HG03135 (cell line): ENCODE data around the gene PACSIN1.

Source experiments
- ATAC-seq: cut with Tn5 transposase; IDR thresholded peaks from one replicate; pipeline ENCODE4 v1.9.1; 2021; ENCODE audit warnings: mild to moderate bottlenecking, moderate library complexity; ENCODE audit not compliant: unreplicated experiment

PACSIN1 gene

GRCh38 chr6:34465531-34466241, at the start of gene PACSIN1:
PACSIN1 (plus strand) TSS chr6:34466076; CDS start chr6:34526306, 60,230 bp downstream.
- ATAC-seq = no peak

DNA sequence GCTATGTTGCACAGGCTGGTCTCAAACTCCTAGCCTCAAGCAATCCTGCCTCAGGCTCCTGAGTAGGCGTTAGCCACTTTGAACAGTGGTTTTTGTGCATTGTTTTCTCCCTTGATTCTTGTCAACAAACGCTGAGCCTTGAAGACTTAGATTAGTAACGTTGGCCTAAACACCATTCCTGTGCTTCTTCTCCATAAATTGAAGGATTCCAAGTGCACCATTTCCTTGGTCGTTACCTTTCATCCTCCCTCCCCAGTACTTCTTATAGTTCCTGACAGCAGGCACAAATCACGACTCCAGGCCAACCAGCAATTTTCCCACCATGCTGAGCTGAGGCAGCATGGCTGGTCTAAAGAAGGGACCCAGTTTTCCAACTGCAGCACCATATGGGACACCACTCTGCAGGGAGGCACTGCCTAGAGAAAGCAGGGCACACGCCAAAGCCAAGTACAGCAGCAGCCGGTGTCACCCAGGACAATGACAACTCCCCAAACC, 49.0 kb upstream of the PACSIN1 start:
- no peak for ATAC-seq

DNA sequence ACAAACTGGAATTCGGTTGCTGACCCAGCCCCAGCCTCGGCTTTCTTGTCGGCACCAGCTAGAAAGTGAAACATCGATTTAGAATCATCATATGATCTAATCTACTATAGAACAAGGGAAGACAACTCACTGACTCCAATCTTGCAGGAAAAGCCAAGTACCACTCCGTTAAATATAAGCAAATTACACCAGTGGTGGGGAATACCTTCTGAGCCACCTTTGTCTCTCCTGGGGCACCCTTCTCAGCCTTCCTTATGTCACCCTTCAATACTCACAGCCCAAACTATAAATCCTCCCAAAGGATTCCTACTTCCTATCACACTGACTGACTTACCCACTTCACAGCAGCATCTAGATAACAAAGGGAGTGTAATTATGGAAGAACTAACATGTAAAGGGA, 47.5 kb upstream of the PACSIN1 start:
- ATAC-seq = no peak

GRCh38 chr6:34423254-34423653, 42.6 kb upstream of the PACSIN1 start:
- ATAC-seq = no peak

- ATAC-seq = no peak
Measured at GRCh38 chr6:34424200-34425131, 41.4 kb upstream of the PACSIN1 start.

GRCh38 chr6:34425132-34425497, 40.8 kb upstream of the PACSIN1 start:
- ATAC-seq = no peak

DNA sequence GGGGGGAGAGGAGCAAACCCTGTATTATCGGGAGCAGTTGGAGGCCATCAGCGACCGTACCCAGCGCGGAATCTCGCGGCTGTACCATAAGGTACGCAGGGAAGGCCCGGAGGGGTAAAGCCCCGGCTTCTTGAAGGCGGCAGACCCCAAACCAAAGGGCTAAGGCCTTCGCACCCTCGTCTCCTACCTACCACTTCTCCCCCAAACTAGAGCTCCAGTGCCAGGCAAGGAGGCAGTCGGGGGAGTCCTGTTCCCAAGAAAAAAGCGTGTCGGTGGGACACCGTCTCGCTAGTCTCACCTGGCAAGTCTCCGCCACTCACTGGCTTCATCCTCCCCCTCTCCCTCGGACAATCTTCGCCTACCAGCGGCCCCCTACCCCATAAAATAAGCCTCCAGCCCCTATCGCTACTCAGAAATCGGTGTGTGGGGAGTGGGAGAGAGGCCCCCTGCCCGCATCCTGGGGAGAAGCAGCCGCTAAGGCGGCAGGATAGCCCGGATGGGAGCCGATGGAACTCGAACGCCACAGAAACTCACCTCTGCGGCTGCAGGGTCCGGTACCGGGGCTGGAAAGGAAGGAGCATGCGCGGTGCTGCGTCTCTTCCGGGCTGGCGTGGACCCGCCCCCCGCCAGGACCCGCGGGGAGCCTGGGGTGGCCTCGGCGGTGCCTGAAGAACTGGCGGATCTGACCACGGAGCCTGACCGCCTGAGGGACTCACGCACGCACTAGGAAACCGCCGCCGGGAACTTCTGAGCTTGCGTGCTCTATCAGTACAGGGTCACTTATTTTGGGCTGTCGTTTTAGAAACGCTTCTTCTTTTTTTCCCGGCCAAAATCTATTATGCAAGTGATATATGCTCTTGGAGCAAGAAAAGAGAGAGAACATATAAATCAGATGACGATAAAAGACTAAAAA, 40.1 kb upstream of the PACSIN1 start, which contains the start of gene RPS10:
RPS10 (minus strand) TSS at position 572 of the 913 bp plus-strand sequence. CDS start 848 bp downstream, outside the sequence.
- peak; percentile 80 for ATAC-seq

- ATAC-seq = no peak
Measured at GRCh38 chr6:34435916-34436315, 30.0 kb upstream of the PACSIN1 start.

DNA sequence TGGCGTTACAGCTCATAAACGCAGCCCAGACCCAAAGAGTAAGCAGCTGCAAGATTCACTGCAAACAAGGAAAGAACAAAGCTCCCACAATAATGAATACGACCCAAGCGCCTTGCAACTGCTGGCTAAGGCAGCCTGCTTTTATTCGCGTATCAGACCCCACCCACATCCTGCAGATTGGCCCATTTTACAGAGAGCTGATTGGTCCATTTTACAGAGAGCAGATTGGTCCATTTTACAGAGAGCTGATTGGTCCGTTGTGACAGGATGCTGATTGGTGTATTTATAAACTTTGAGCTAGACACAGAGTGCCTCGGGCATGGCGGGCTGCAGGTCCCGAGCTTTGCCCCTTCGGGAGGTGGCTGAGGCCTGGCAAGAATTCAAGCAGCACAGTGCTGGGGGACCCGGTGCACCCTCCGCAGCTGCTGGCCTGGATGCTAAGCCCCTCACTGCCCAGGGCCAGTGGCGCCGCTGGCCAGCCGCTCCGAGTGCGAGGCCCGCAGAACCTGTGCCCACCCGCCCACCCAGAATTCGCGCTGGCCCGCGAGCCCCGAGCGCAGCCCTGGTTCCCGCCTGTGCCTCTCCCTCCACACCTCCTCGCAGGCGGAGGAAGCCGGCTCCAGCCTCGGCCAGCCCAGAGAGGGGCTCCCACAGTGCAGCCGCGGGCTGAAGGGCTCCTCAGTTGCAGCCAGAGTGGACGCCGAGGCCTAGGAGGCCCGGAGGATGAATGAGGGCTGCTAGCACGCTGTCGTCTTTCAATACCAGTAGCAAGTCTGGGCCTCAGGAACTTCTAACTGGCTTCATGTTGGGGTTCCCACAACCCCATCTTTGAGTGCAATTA, 28.9 kb upstream of the PACSIN1 start:
- ATAC-seq = no peak

DNA sequence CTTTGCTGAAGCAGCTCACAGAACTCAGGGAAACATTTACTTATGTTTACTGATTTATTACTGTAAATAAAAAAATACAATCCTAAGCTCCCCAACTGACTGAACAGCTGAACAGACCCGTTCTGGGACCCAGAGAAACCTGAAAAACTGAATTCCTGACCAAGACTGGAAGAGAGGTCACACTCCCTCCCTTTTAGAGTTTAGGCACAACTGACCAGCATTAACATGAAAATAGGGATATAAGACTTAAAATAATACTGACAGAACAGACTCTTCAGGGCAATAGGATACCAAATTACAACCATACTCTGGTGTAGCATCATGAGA, 28.3 kb upstream of the PACSIN1 start:
- no peak for ATAC-seq

DNA sequence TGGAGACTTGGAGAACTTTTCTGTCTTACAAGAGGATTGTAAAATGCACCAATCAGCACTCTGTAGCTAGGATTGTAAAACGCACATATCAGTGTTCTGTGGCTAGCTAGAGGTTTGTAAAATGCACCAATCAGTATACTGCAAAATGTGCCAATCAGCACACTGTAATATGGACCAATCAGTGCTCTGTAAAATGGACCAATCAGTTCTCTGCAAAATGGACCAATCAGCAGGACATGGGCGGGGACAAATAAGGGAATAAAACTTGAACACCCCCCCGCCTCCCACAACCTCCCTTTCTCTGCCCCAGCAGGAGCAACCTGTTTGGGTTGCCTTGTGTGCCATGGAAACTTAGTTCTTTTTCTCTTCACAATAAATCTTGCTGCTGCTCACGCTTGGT, 27.2 kb upstream of the PACSIN1 start:
- no peak for ATAC-seq

GRCh38 chr6:34439442-34439841, 26.4 kb upstream of the PACSIN1 start:
- no peak for ATAC-seq

DNA sequence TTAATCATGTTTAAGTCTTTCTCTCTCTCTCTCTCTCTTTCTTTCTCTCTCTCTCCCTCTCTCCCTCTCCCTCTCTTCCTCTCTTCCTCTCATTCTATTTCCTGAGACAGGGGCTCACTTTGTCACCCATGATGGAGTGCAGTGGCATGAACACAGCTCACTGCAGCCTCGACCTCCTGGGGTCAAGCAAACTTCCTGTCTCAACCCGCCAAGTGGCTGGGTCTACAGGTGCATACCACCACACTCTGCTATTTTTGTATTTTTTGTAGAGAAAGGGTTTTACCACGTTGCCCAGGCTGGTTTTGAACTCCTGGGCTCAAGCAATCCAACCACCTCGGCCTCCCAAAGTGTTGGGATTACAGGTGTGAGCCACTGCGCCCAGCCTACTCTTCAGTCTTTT, 24.4 kb upstream of the PACSIN1 start:
- no peak for ATAC-seq

DNA sequence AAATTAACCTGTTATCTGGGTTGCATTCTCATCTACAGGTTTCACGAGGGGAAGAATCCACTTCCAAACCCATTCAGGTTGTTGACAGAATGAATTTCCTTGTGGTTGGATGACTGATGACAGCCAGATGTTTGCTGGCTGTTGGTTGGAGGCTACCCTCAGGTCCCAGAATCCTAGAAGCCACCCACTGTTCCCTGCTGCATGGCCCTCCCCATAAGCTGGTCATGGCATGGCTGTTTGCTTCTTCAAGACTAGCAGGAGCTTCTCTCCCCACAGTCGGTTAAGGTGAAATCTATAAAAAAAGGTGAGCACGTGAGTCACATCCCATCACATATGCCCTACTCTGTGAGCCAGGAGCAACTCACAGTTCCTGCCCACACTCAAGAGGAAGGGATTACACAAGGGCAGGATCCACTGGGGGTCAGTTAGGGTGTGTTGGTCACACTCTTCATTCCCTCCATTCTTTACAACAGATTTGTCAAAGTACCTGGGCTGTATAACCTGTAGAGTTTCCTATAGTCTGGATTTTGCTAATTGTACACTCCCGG, 20.5 kb upstream of the PACSIN1 start:
- ATAC-seq = no peak

GRCh38 chr6:34447386-34447785, 18.5 kb upstream of the PACSIN1 start:
- ATAC-seq = no peak

DNA sequence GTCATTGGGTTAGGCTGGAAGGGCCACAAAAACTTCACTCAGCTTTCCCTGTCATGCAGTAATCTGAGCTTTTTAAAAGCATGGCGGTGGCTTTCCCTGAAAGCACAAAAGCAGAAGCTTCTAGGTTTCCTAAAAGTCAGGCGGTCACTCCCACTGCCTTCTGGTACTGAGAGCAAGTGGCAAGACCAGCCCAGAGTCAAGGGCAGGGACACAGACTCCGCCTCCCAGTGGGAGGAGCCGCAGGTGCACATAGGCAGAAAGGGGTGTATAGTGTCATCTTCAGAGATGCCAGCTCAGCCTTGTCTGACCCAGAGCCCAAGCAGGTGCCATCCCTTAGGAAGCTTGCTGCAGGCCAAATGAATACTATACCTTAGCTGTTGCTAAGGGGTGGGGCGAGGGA, 18.0 kb upstream of the PACSIN1 start:
- no peak for ATAC-seq

DNA sequence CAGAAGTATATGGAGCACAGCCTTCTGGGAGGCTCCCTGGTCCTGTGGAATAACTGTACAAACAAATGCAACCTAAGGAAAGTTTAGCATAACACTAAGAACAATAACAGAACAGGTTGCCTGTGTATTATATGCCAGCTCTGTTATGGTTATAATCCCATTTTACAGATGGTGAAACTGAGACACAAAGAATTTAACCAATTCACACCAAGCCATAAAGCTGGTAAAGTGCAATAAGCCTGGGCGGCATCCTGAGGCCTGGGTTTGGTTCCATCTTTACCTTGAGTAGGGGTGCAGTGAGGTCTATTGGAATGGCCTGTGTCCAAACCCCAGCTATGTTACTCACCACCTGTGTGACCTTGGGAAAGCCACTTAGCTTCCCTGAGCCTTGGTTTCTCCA, 14.7 kb upstream of the PACSIN1 start:
- no peak for ATAC-seq

DNA sequence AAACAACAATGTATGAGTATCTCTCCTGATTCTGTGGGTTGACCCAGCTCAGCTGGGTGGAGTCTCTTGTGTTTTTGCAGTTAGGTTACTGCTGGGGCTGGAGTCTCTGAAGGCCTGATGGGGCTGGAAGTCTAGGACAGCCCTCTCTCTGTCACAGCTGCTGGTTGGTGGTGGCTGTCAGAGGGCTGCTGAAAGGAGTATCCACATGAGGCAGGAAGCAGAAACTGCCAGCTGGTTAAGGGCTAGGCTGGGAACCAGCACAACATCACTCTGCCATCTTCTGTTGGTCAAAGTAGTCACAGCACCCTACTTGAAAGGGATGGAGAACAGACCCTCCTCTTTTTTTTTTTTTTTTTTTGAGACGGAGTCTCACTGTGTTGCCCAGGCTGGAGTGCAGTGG, 10.0 kb upstream of the PACSIN1 start:
- ATAC-seq = no peak

DNA sequence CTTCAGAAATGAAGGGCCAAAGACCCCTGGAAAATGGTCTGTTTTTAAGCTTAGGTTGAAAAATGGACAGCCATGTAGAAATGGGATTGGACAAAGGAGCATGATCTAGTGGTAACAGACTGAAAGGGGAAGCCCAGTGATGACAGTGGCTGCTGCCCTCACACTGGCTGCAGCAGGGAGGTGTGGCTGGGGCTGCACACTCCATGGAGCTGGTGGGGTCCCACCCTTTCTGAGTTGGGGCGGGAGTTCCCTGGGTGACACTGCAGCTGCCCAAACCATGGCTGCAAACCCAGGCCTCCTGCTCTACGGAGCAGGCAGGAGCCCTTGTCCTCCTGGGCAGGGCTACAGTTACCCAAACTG, 8.5 kb upstream of the PACSIN1 start:
- no peak for ATAC-seq
